Endothelial cell of umbilical vein (primary cell): ENCODE measurements around the gene TRABD2A.

Source experiments
- EZH2 ChIP-seq: IDR thresholded peaks from 2 replicates; pipeline ENCODE4 v1.6.1; 2012; ENCODE audit warnings: borderline replicate concordance, low read depth, mild to moderate bottlenecking, moderate library complexity, low read length, inconsistent platforms; ENCODE audit not compliant: severe bottlenecking
- FOS ChIP-seq: IDR thresholded peaks from 2 replicates; pipeline ENCODE4 v1.6.1; 2011; ENCODE audit warnings: mild to moderate bottlenecking, low read length, moderate library complexity, borderline replicate concordance; ENCODE audit not compliant: insufficient read depth
- MYC ChIP-seq: IDR thresholded peaks from one replicate; pipeline ENCODE4 v1.6.1; 2011; ENCODE audit warnings: mild to moderate bottlenecking, low read depth, low read length
- POLR2A ChIP-seq: IDR thresholded peaks from 2 replicates; pipeline ENCODE4 v1.6.1; 2012; ENCODE audit warnings: low read depth, mild to moderate bottlenecking, control low read depth, low read length
- POLR2AphosphoS5 ChIP-seq: IDR thresholded peaks from 2 replicates; pipeline ENCODE4 v1.6.1; 2012; ENCODE audit warnings: low read depth, mild to moderate bottlenecking, control low read depth, low read length, moderate library complexity; ENCODE audit not compliant: insufficient read depth
- TF ChIP-seq, protein P1 (sequence below), 2 donors: IDR thresholded peaks; 1 replicate in 1 of 2; 2 replicates in 1 of 2; pipeline ENCODE4 v1.5.1; 2011; ENCODE audit warnings: low read length in 2 of 2, mild to moderate bottlenecking in 2 of 2, moderate library complexity in 2 of 2, control low read depth in 1 of 2, inconsistent platforms in 1 of 2, low read depth in 1 of 2; ENCODE audit not compliant: insufficient read depth in 1 of 2; ENCODE audit errors: extremely low read depth in 1 of 2
- TF ChIP-seq, protein P2 (sequence below): IDR thresholded peaks from 2 replicates; pipeline ENCODE4 v1.6.1; 2011; ENCODE audit not compliant: insufficient read depth, insufficient read length

GRCh38 chr2:84823788-84824187, 57.1 kb downstream of the TRABD2A start:
- no peak for TF ChIP-seq POLR2A
- TF ChIP-seq, protein P1, sequence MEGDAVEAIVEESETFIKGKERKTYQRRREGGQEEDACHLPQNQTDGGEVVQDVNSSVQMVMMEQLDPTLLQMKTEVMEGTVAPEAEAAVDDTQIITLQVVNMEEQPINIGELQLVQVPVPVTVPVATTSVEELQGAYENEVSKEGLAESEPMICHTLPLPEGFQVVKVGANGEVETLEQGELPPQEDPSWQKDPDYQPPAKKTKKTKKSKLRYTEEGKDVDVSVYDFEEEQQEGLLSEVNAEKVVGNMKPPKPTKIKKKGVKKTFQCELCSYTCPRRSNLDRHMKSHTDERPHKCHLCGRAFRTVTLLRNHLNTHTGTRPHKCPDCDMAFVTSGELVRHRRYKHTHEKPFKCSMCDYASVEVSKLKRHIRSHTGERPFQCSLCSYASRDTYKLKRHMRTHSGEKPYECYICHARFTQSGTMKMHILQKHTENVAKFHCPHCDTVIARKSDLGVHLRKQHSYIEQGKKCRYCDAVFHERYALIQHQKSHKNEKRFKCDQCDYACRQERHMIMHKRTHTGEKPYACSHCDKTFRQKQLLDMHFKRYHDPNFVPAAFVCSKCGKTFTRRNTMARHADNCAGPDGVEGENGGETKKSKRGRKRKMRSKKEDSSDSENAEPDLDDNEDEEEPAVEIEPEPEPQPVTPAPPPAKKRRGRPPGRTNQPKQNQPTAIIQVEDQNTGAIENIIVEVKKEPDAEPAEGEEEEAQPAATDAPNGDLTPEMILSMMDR (IDR thresholded peaks at IDR 0.05; ENCODE audit: extremely low read depth in 1 of 2, insufficient read depth in 1 of 2, low read depth in 1 of 2, low read length in 2 of 2): no peak
- TF ChIP-seq, protein P2, sequence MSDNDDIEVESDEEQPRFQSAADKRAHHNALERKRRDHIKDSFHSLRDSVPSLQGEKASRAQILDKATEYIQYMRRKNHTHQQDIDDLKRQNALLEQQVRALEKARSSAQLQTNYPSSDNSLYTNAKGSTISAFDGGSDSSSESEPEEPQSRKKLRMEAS: no peak
- no peak for TF ChIP-seq FOS
- no peak for TF ChIP-seq MYC
- TF ChIP-seq EZH2: no peak
- TF ChIP-seq POLR2AphosphoS5: no peak
